HL-60/S4 (cell line): ENCODE results near the gene ZFX.

Experiments used
- in situ Hi-C: fragments of 300-500 bp; cut with MboI; formaldehyde crosslinking; loops from 2 replicates; pipeline ENCODE4 v1.14.3; 2022; ENCODE audit warnings: low sequenced_read_pairs

The ZFX gene

GRCh38 chrX:24200133-24200532 lies 50.6 kb downstream of the ZFX start:
- in situ Hi-C loops = no loop called here

- in situ Hi-C loops = no loop called here
Measured at GRCh38 chrX:24201216-24201615, 51.7 kb downstream of the ZFX start.

- in situ Hi-C loops = no loop called here
Measured at GRCh38 chrX:24202465-24203031, 53.0 kb downstream of the ZFX start.

- in situ Hi-C loops = no loop called here
Measured at GRCh38 chrX:24203072-24203808, 53.7 kb downstream of the ZFX start.

- in situ Hi-C loops = no loop called here
Measured at GRCh38 chrX:24204331-24204730, 54.8 kb downstream of the ZFX start.

GRCh38 chrX:24204958-24205357 lies 55.4 kb downstream of the ZFX start:
- in situ Hi-C loops = no loop called here

- in situ Hi-C loops = no loop called here
Measured at GRCh38 chrX:24207826-24208225, 58.3 kb downstream of the ZFX start.

GRCh38 chrX:24208496-24209240 lies 59.1 kb downstream of the ZFX start:
- in situ Hi-C loops = no loop called here

- in situ Hi-C loops = no loop called here
Measured at GRCh38 chrX:24210190-24210589, 60.7 kb downstream of the ZFX start.

GRCh38 chrX:24214568-24214967 lies 65.0 kb downstream of the ZFX start:
- in situ Hi-C loops = no loop called here

GRCh38 chrX:24215272-24215671 lies 65.7 kb downstream of the ZFX start:
- in situ Hi-C loops = no loop called here

GRCh38 chrX:24216037-24216436 lies 66.5 kb downstream of the ZFX start:
- in situ Hi-C loops = no loop called here

GRCh38 chrX:24216827-24217226 lies 67.3 kb downstream of the ZFX start:
- in situ Hi-C loops = no loop called here

- in situ Hi-C loops = no loop called here
Measured at GRCh38 chrX:24219320-24219719, 69.8 kb downstream of the ZFX start.

- in situ Hi-C loops = no loop called here
Measured at GRCh38 chrX:24221872-24222271, 72.3 kb downstream of the ZFX start.

GRCh38 chrX:24225265-24225664 lies 75.7 kb downstream of the ZFX start:
- in situ Hi-C loops = no loop called here

GRCh38 chrX:24226176-24226575 lies 76.6 kb downstream of the ZFX start:
- in situ Hi-C loops = no loop called here

- in situ Hi-C loops = no loop called here
Measured at GRCh38 chrX:24228596-24228995, 79.1 kb downstream of the ZFX start.

- in situ Hi-C loops = no loop called here
Measured at GRCh38 chrX:24229400-24229879, 79.9 kb downstream of the ZFX start.

- in situ Hi-C loops = no loop called here
Measured at GRCh38 chrX:24229976-24230375, 80.4 kb downstream of the ZFX start.

GRCh38 chrX:24231131-24231540 lies 81.6 kb downstream of the ZFX start:
- in situ Hi-C loops = no loop called here

GRCh38 chrX:24231641-24232179 lies 82.2 kb downstream of the ZFX start:
- in situ Hi-C loops = no loop called here
